Neural progenitor cell (in vitro differentiated cells): ENCODE results near the gene SNF8. TPM values are rescaled to one million over a fixed set of nuclear protein-coding genes. Genes with fewer than 3 reads are reported as not detected.

Experiments
- DNase-seq: peaks from one replicate; pipeline ENCODE4 v3.0.0-alpha.2; 2016; ENCODE audit warnings: low spot score
- H2AFZ ChIP-seq: fragments of 200-600 bp; sonication (generic); replicated peaks from 2 replicates; pipeline ENCODE4 v1.6.1; 2016; ENCODE audit warnings: antibody characterized with exemption
- H3F3A ChIP-seq: fragments of 200-600 bp; sonication (generic); 2 replicates; pipeline ENCODE4 v1.6.1; 2016; ENCODE audit warnings: antibody characterized with exemption, low read depth
- H3K27ac ChIP-seq: fragments of 200-600 bp; sonication (generic); 2 replicates; pipeline ENCODE4 v1.5.1; 2016; ENCODE audit warnings: mild to moderate bottlenecking
- H3K27me3 ChIP-seq: fragments of 200-600 bp; sonication (generic); 2 replicates; pipeline ENCODE4 v1.6.1; 2016; ENCODE audit warnings: mild to moderate bottlenecking, moderate library complexity
- H3K36me3 ChIP-seq: fragments of 200-600 bp; sonication (generic); 2 replicates; pipeline ENCODE4 v1.5.1; 2016
- H3K4me1 ChIP-seq: fragments of 200-600 bp; sonication (generic); 2 replicates; pipeline ENCODE4 v1.6.1; 2016; ENCODE audit warnings: mixed run types
- H3K4me2 ChIP-seq: fragments of 200-600 bp; sonication (generic); 2 replicates; pipeline ENCODE4 v1.6.1; 2016
- H3K4me3 ChIP-seq: fragments of 200-600 bp; sonication (generic); 2 replicates; pipeline ENCODE4 v1.5.1; 2016
- H3K79me2 ChIP-seq: fragments of 200-600 bp; sonication (generic); 2 replicates; pipeline ENCODE4 v1.6.1; 2016; ENCODE audit warnings: low read depth
- H3K9ac ChIP-seq: fragments of 200-600 bp; sonication (generic); 2 replicates; pipeline ENCODE4 v1.6.1; 2016
- H3K9me3 ChIP-seq: fragments of 200-600 bp; sonication (generic); 2 replicates; pipeline ENCODE4 v1.5.1; 2016; ENCODE audit warnings: low read depth
- H4K20me1 ChIP-seq: fragments of 200-600 bp; sonication (generic); 2 replicates; pipeline ENCODE4 v1.6.1; 2016; ENCODE audit warnings: low read depth
- H3K27ac Mint-ChIP-seq: 3 replicates; pipeline ENCODE4 v1.8.0; 2021; ENCODE audit warnings: mixed read lengths
- H3K27me3 Mint-ChIP-seq: 2 replicates; pipeline ENCODE4 v1.8.0; 2022; ENCODE audit warnings: low read depth, mild to moderate bottlenecking, inconsistent platforms, moderate library complexity, mixed read lengths; ENCODE audit not compliant: insufficient read depth
- H3K36me3 Mint-ChIP-seq: 3 replicates; pipeline ENCODE4 v1.8.0; 2021; ENCODE audit warnings: mixed read lengths
- H3K4me1 Mint-ChIP-seq: 3 replicates; pipeline ENCODE4 v1.8.0; 2021; ENCODE audit warnings: mixed read lengths
- H3K4me3 Mint-ChIP-seq: 3 replicates; pipeline ENCODE4 v1.8.0; 2021; ENCODE audit warnings: mild to moderate bottlenecking, moderate library complexity, mixed read lengths
- H3K9me3 Mint-ChIP-seq: 3 replicates; pipeline ENCODE4 v1.8.0; 2020; ENCODE audit warnings: mixed read lengths
- CTCF ChIP-seq: fragments of 200-600 bp; sonication (generic); IDR thresholded peaks from 2 replicates; pipeline ENCODE4 v1.5.1; 2017; ENCODE audit warnings: antibody characterized with exemption, mild to moderate bottlenecking
- EZH2 ChIP-seq: fragments of 200-600 bp; sonication (generic); IDR thresholded peaks from 2 replicates; pipeline ENCODE4 v1.6.1; 2017; ENCODE audit warnings: antibody characterized with exemption, mild to moderate bottlenecking, moderate library complexity
- EZH2phosphoT487 ChIP-seq: fragments of 200-600 bp; sonication (generic); IDR thresholded peaks from 2 replicates; pipeline ENCODE4 v1.6.1; 2017; ENCODE audit warnings: antibody characterized with exemption
- total RNA-seq: library from RNA; depleted of rRNA; stranded (reverse); fragments of >200 nt; gene quantifications from 2 replicates; pipeline ENCODE4 v1.2.3, GENCODE V29; 2015; ENCODE audit warnings: low replicate concordance

Gene SNF8
- total RNA-seq: 93.0 and 103 TPM in 2 replicates

GRCh38 chr17:48944515-48945260 is at the start of gene SNF8:
Gene SNF8, minus strand, starts transcription at chr17:48944842. Its CDS starts 108 bp downstream, at chr17:48944734.
- peak within 1 kb of the TSS; percentile 98 for H3K4me3 Mint-ChIP-seq
- DNase-seq: peak; percentile 97

GRCh38 chr17:48993951-48994350 is 49.3 kb upstream of the SNF8 start:
- no peak for TF ChIP-seq EZH2
- no peak for TF ChIP-seq EZH2phosphoT487
- TF ChIP-seq CTCF: no peak
- Histone ChIP-seq H3K9ac (no peak overlapping the region), H4K20me1 (peaks cover 10% of the 10 kb centered on the region), H3K4me3 (peak overlapping the region; percentile 97), H3K27ac (peak overlapping the region; percentile 98), H3K4me2 (peak overlapping the region; percentile 89), H3K9me3 (no peaks in the 10 kb centered on the region), H3K36me3 (no peaks in the 10 kb centered on the region), H3F3A (peaks cover 80% of the 10 kb centered on the region), H3K27me3 (no peaks in the 10 kb centered on the region), H2AFZ (no peak overlapping the region), H3K79me2 (peaks cover 69% of the 10 kb centered on the region), H3K4me1 (peaks cover 50% of the 10 kb centered on the region)
- Mint-ChIP-seq H3K27ac (peak overlapping the region; percentile 88), H3K27me3 (peaks cover 12% of the 10 kb centered on the region), H3K36me3 (peaks cover 5% of the 10 kb centered on the region), H3K4me1 (peaks cover 43% of the 10 kb centered on the region), H3K9me3 (peaks cover 4% of the 10 kb centered on the region), H3K4me3 (peak overlapping the region; percentile 77)
- DNase-seq: peak; percentile 40

More at GRCh38 chr17:48944515-48945260, at the start of gene SNF8:
- TF ChIP-seq EZH2phosphoT487 (peak; percentile 52), EZH2 (no peak)
- peak within 1 kb of the TSS; percentile 93 for H3K9ac ChIP-seq
- peak within 1 kb of the TSS; percentile 85 for H3K27ac Mint-ChIP-seq
- peak within 1 kb of the TSS; percentile 95 for H3K4me3 ChIP-seq
- peaks cover 33% of the 10 kb centered on the region for H3K79me2 ChIP-seq
- peak within 1 kb of the TSS; percentile 92 for H3K27ac ChIP-seq
- H3K4me2 ChIP-seq: peak within 1 kb of the TSS; percentile 94
- H2AFZ ChIP-seq: peak within 1 kb of the TSS; percentile 95
- peaks cover 14% of the 10 kb centered on the region for H3F3A ChIP-seq
- H3K4me1 Mint-ChIP-seq: peaks cover 12% of the 10 kb centered on the region
- peaks cover 5% of the 10 kb centered on the region for H3K4me1 ChIP-seq
- peaks cover 8% of the 10 kb centered on the region for H3K36me3 Mint-ChIP-seq
- H3K27me3 ChIP-seq: no peaks in the 10 kb centered on the region
- peaks cover 20% of the 10 kb centered on the region for H4K20me1 ChIP-seq
- no peaks in the 10 kb centered on the region for H3K36me3 ChIP-seq
- no peaks in the 10 kb centered on the region for H3K9me3 ChIP-seq
- H3K27me3 Mint-ChIP-seq: peaks cover 10% of the 10 kb centered on the region
- H3K9me3 Mint-ChIP-seq: no peaks in the 10 kb centered on the region

GRCh38 chr17:48993305-48993704 is 48.7 kb upstream of the SNF8 start:
- Histone ChIP-seq H3K36me3 (no peaks in the 10 kb centered on the region), H3K9me3 (no peaks in the 10 kb centered on the region), H3K4me3 (peak overlapping the region; percentile 97), H4K20me1 (peaks cover 10% of the 10 kb centered on the region), H3K79me2 (peaks cover 63% of the 10 kb centered on the region), H3F3A (peaks cover 74% of the 10 kb centered on the region), H3K4me1 (peaks cover 50% of the 10 kb centered on the region), H3K4me2 (peak overlapping the region; percentile 89), H3K9ac (no peak overlapping the region), H3K27me3 (no peaks in the 10 kb centered on the region), H3K27ac (peak overlapping the region; percentile 98), H2AFZ (no peak overlapping the region)
- H3K27ac Mint-ChIP-seq: no peak overlapping the region
- H3K4me1 Mint-ChIP-seq: peaks cover 43% of the 10 kb centered on the region
- H3K9me3 Mint-ChIP-seq: no peaks in the 10 kb centered on the region
- no peak for TF ChIP-seq EZH2phosphoT487
- no peak for TF ChIP-seq EZH2
- no peak for TF ChIP-seq CTCF
- H3K4me3 Mint-ChIP-seq: peak overlapping the region; percentile 70
- no peak for DNase-seq
- no peaks in the 10 kb centered on the region for H3K36me3 Mint-ChIP-seq
- peaks cover 8% of the 10 kb centered on the region for H3K27me3 Mint-ChIP-seq

- no peaks in the 10 kb centered on the region for H3K9me3 ChIP-seq
- DNase-seq: no peak
- H3K27me3 ChIP-seq: no peaks in the 10 kb centered on the region
- H3F3A ChIP-seq: peaks cover 66% of the 10 kb centered on the region
- no peaks in the 10 kb centered on the region for H3K36me3 ChIP-seq
- TF ChIP-seq EZH2phosphoT487 (no peak), CTCF (no peak), EZH2 (no peak)
- no peak overlapping the region for H3K4me3 ChIP-seq
- Mint-ChIP-seq H3K4me1 (peaks cover 46% of the 10 kb centered on the region), H3K9me3 (no peaks in the 10 kb centered on the region), H3K27me3 (peaks cover 5% of the 10 kb centered on the region), H3K36me3 (no peaks in the 10 kb centered on the region), H3K4me3 (peak overlapping the region; percentile 55), H3K27ac (peak overlapping the region; percentile 93)
- H3K4me2 ChIP-seq: peak overlapping the region; percentile 89
- no peak overlapping the region for H3K9ac ChIP-seq
- H3K4me1 ChIP-seq: peaks cover 50% of the 10 kb centered on the region
- H4K20me1 ChIP-seq: peaks cover 2% of the 10 kb centered on the region
- peak overlapping the region; percentile 98 for H3K27ac ChIP-seq
- peaks cover 54% of the 10 kb centered on the region for H3K79me2 ChIP-seq
- peak overlapping the region; percentile 38 for H2AFZ ChIP-seq
Observed at GRCh38 chr17:48992444-48992843, 47.8 kb upstream of the SNF8 start.
